ENCODE results near the gene CACTIN.

CACTIN gene

GRCh38 chr19:3618144-3618810 lies 8.3 kb downstream of the CACTIN start:
- Histone ChIP-seq H3K9ac (ENCODE audit: low read length) (no peak overlapping the region), H3K27ac (ENCODE audit: low read length) (no peak overlapping the region), H3K36me3 (ENCODE audit: control insufficient read depth, low read depth, low read length) (peaks cover under 1% of the 10 kb centered on the region)

GRCh38 chr19:3617463-3617862 lies 9.1 kb downstream of the CACTIN start:
- Histone ChIP-seq H3K4me3 (ENCODE audit: low read length) (no peak overlapping the region), H3K9ac (ENCODE audit: low read length) (no peak overlapping the region), H3K4me1 (ENCODE audit: control insufficient read depth, low read depth, low read length) (no peaks in the 10 kb centered on the region), H3K9me3 (ENCODE audit: control insufficient read depth, low read depth, low read length) (no peaks in the 10 kb centered on the region), H3K36me3 (ENCODE audit: control insufficient read depth, low read depth, low read length) (no peaks in the 10 kb centered on the region), H3K27me3 (ENCODE audit: control insufficient read depth, insufficient read depth, low read length) (no peaks in the 10 kb centered on the region), H3K27ac (ENCODE audit: low read length) (no peak overlapping the region)

More at GRCh38 chr19:3618144-3618810, 8.3 kb downstream of the CACTIN start:
- Histone ChIP-seq H3K4me1 (ENCODE audit: control insufficient read depth, low read depth, low read length) (no peaks in the 10 kb centered on the region), H3K9me3 (ENCODE audit: control insufficient read depth, low read depth, low read length) (no peaks in the 10 kb centered on the region), H3K4me3 (ENCODE audit: low read length) (no peak overlapping the region), H3K27me3 (ENCODE audit: control insufficient read depth, insufficient read depth, low read length) (no peaks in the 10 kb centered on the region)

GRCh38 chr19:3615524-3616135 lies 11.0 kb downstream of the CACTIN start:
- peaks cover 6% of the 10 kb centered on the region for H3K36me3 ChIP-seq (ENCODE audit: control insufficient read depth, low read depth, low read length)
- no peaks in the 10 kb centered on the region for H3K4me1 ChIP-seq (ENCODE audit: control insufficient read depth, low read depth, low read length)
- no peaks in the 10 kb centered on the region for H3K27me3 ChIP-seq (ENCODE audit: control insufficient read depth, insufficient read depth, low read length)
- no peak overlapping the region for H3K4me3 ChIP-seq (ENCODE audit: low read length)
- H3K9me3 ChIP-seq (ENCODE audit: control insufficient read depth, low read depth, low read length), result no peaks in the 10 kb centered on the region
- H3K9ac ChIP-seq (ENCODE audit: low read length), result no peak overlapping the region
- H3K27ac ChIP-seq (ENCODE audit: low read length), result no peak overlapping the region

- H3K27me3 ChIP-seq (ENCODE audit: control insufficient read depth, insufficient read depth, low read length), result no peaks in the 10 kb centered on the region
- peaks cover 6% of the 10 kb centered on the region for H3K36me3 ChIP-seq (ENCODE audit: control insufficient read depth, low read depth, low read length)
- H3K9ac ChIP-seq (ENCODE audit: low read length), result no peak overlapping the region
- no peak overlapping the region for H3K4me3 ChIP-seq (ENCODE audit: low read length)
- H3K4me1 ChIP-seq (ENCODE audit: control insufficient read depth, low read depth, low read length), result no peaks in the 10 kb centered on the region
- no peaks in the 10 kb centered on the region for H3K9me3 ChIP-seq (ENCODE audit: control insufficient read depth, low read depth, low read length)
- H3K27ac ChIP-seq (ENCODE audit: low read length), result no peak overlapping the region
These were observed 11.6 kb downstream of the CACTIN start for GRCh38 chr19:3614858-3615505.

GRCh38 chr19:3613818-3614661 lies 12.6 kb downstream of the CACTIN start:
- H3K9ac ChIP-seq (ENCODE audit: low read length), result no peak overlapping the region
- H3K27me3 ChIP-seq (ENCODE audit: control insufficient read depth, insufficient read depth, low read length), result no peaks in the 10 kb centered on the region
- no peak overlapping the region for H3K27ac ChIP-seq (ENCODE audit: low read length)
- no peaks in the 10 kb centered on the region for H3K9me3 ChIP-seq (ENCODE audit: control insufficient read depth, low read depth, low read length)
- H3K4me3 ChIP-seq (ENCODE audit: low read length), result no peak overlapping the region
- H3K36me3 ChIP-seq (ENCODE audit: control insufficient read depth, low read depth, low read length), result peaks cover 6% of the 10 kb centered on the region
- no peaks in the 10 kb centered on the region for H3K4me1 ChIP-seq (ENCODE audit: control insufficient read depth, low read depth, low read length)

GRCh38 chr19:3612901-3613741 lies 13.5 kb downstream of the CACTIN start:
- Histone ChIP-seq H3K4me1 (ENCODE audit: control insufficient read depth, low read depth, low read length) (no peaks in the 10 kb centered on the region), H3K9me3 (ENCODE audit: control insufficient read depth, low read depth, low read length) (no peaks in the 10 kb centered on the region), H3K36me3 (ENCODE audit: control insufficient read depth, low read depth, low read length) (peaks cover 6% of the 10 kb centered on the region), H3K4me3 (ENCODE audit: low read length) (no peak overlapping the region), H3K27me3 (ENCODE audit: control insufficient read depth, insufficient read depth, low read length) (no peaks in the 10 kb centered on the region), H3K27ac (ENCODE audit: low read length) (no peak overlapping the region), H3K9ac (ENCODE audit: low read length) (no peak overlapping the region)

GRCh38 chr19:3612330-3612729 lies 14.3 kb downstream of the CACTIN start:
- H3K4me3 ChIP-seq (ENCODE audit: low read length), result no peak overlapping the region
- H3K27me3 ChIP-seq (ENCODE audit: control insufficient read depth, insufficient read depth, low read length), result no peaks in the 10 kb centered on the region
- no peak overlapping the region for H3K9ac ChIP-seq (ENCODE audit: low read length)
- H3K27ac ChIP-seq (ENCODE audit: low read length), result no peak overlapping the region
- no peaks in the 10 kb centered on the region for H3K9me3 ChIP-seq (ENCODE audit: control insufficient read depth, low read depth, low read length)
- peaks cover 6% of the 10 kb centered on the region for H3K36me3 ChIP-seq (ENCODE audit: control insufficient read depth, low read depth, low read length)
- H3K4me1 ChIP-seq (ENCODE audit: control insufficient read depth, low read depth, low read length), result no peaks in the 10 kb centered on the region

GRCh38 chr19:3611841-3612240 lies 14.7 kb downstream of the CACTIN start:
- no peaks in the 10 kb centered on the region for H3K27me3 ChIP-seq (ENCODE audit: control insufficient read depth, insufficient read depth, low read length)
- H3K4me3 ChIP-seq (ENCODE audit: low read length), result no peak overlapping the region
- no peak overlapping the region for H3K27ac ChIP-seq (ENCODE audit: low read length)
- H3K9ac ChIP-seq (ENCODE audit: low read length), result no peak overlapping the region
- no peaks in the 10 kb centered on the region for H3K9me3 ChIP-seq (ENCODE audit: control insufficient read depth, low read depth, low read length)
- no peaks in the 10 kb centered on the region for H3K4me1 ChIP-seq (ENCODE audit: control insufficient read depth, low read depth, low read length)
- peaks cover 6% of the 10 kb centered on the region for H3K36me3 ChIP-seq (ENCODE audit: control insufficient read depth, low read depth, low read length)

- no peaks in the 10 kb centered on the region for H3K9me3 ChIP-seq (ENCODE audit: control insufficient read depth, low read depth, low read length)
- no peak overlapping the region for H3K4me3 ChIP-seq (ENCODE audit: low read length)
- no peak overlapping the region for H3K9ac ChIP-seq (ENCODE audit: low read length)
- H3K27me3 ChIP-seq (ENCODE audit: control insufficient read depth, insufficient read depth, low read length), result peaks cover 4% of the 10 kb centered on the region
- H3K36me3 ChIP-seq (ENCODE audit: control insufficient read depth, low read depth, low read length), result peaks cover 6% of the 10 kb centered on the region
- no peaks in the 10 kb centered on the region for H3K4me1 ChIP-seq (ENCODE audit: control insufficient read depth, low read depth, low read length)
- H3K27ac ChIP-seq (ENCODE audit: low read length), result no peak overlapping the region
These were observed 15.6 kb downstream of the CACTIN start for GRCh38 chr19:3610745-3611717.
